GM10248 (cell line): ENCODE measurements around the gene ABHD5.

Experiments used
- CTCF ChIA-PET: fragments of 300-600 bp; sonication (Branson Sonifier 250); formaldehyde crosslinking; extraction: SDS; loops from one replicate; lab custom pipeline; 2021; ENCODE audit warnings: antibody characterized with exemption; lab: Yijun Ruan, JAX
- POLR2A ChIA-PET: fragments of 350-650 bp; sonication (Branson Sonifier 250); formaldehyde crosslinking; extraction: SDS; loops from one replicate; lab custom pipeline; 2020; ENCODE audit warnings: antibody characterized with exemption; lab: Yijun Ruan, JAX
- DNase-seq: peaks from one replicate; pipeline ENCODE4 v3.0.0; 2012; ENCODE audit errors: extremely low spot score
- CTCF ChIP-seq: IDR thresholded peaks from 2 replicates; pipeline ENCODE4 v1.5.1; 2012; ENCODE audit warnings: mild to moderate bottlenecking, low read depth; ENCODE audit errors: extremely low read depth, missing control alignments, control extremely low read depth

ABHD5 gene

GRCh38 chr3:43690400-43691119, at the start of gene ABHD5:
ABHD5 (plus strand) TSS chr3:43690938; CDS start chr3:43690993, 55 bp downstream.
- POLR2A ChIA-PET: interaction anchor here (0.7 kb wide), 1 partner anchor 109 kb away, joined by 3 read pairs; no protein-coding TSS in a partner anchor
- peak; percentile 29 for TF ChIP-seq CTCF
- CTCF ChIA-PET: interaction anchor here (0.9 to 2.0 kb wide), 2 partner anchors 10 to 16 kb away, joined by 3 to 11 read pairs; no protein-coding TSS in a partner anchor
- peak; percentile 96 for DNase-seq

- no peak for TF ChIP-seq CTCF
- ChIA-PET CTCF (no interaction called here), POLR2A (no interaction called here)
- DNase-seq: no peak
Measured at GRCh38 chr3:43641306-43642114, 49.2 kb upstream of the ABHD5 start.

- ChIA-PET CTCF (no interaction called here), POLR2A (no interaction called here)
- TF ChIP-seq CTCF: no peak
Measured at GRCh38 chr3:43644443-43644842, 46.3 kb upstream of the ABHD5 start.

GRCh38 chr3:43647331-43648166, 43.2 kb upstream of the ABHD5 start:
- ChIA-PET POLR2A (no interaction called here), CTCF (interaction anchor here (0.9 to 1.1 kb wide), 2 partner anchors 26 to 29 kb away, joined by 3 read pairs; partner anchors contain the start of gene ANO10)
- no peak for DNase-seq
- no peak for TF ChIP-seq CTCF

More at GRCh38 chr3:43644443-43644842, 46.3 kb upstream of the ABHD5 start:
- no peak for DNase-seq

- POLR2A ChIA-PET: no interaction called here
- no peak for DNase-seq
- no peak for TF ChIP-seq CTCF
- CTCF ChIA-PET: no interaction called here
Measured at GRCh38 chr3:43648957-43649356, 41.8 kb upstream of the ABHD5 start.

- TF ChIP-seq CTCF: no peak
- no peak for DNase-seq
- ChIA-PET CTCF (interaction anchor here (0.8 kb wide), 1 partner anchor 102 kb away, joined by 3 read pairs; no protein-coding TSS in a partner anchor), POLR2A (no interaction called here)
Measured at GRCh38 chr3:43649365-43649968, 41.3 kb upstream of the ABHD5 start.
